ENCODE results near the gene LRP8. TPM values are rescaled to one million over a fixed set of nuclear protein-coding genes. Genes with fewer than 3 reads are reported as not detected.

LRP8 gene
- total RNA-seq, 1 donor from 2014 or later = 19.9 TPM

DNA sequence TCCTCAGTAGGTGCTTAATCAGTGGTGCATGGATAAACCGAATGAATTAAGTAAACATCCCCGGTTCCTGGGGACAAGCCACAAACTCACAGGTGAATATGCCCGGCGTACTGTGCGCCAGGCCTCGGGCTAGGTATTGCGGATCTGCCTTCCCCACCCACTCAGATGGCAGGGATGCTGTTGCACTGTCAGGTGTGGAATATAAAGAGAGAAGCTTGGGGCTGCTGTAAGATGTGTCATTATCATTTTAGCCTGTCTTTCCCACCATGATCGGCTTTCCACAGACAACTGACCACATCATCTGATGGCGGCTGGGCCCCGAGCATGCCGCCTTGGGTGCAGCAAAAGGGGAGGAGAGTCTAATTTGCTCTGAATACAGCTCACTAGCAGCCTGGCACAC is 45.4 kb upstream of the LRP8 start:
- DNase-seq (ENCODE audit: low spot score in 2 of 2, unreplicated experiment in 2 of 2) = peak in 1 of 2 experiments; percentile 1
- TF ChIP-seq, protein P1, sequence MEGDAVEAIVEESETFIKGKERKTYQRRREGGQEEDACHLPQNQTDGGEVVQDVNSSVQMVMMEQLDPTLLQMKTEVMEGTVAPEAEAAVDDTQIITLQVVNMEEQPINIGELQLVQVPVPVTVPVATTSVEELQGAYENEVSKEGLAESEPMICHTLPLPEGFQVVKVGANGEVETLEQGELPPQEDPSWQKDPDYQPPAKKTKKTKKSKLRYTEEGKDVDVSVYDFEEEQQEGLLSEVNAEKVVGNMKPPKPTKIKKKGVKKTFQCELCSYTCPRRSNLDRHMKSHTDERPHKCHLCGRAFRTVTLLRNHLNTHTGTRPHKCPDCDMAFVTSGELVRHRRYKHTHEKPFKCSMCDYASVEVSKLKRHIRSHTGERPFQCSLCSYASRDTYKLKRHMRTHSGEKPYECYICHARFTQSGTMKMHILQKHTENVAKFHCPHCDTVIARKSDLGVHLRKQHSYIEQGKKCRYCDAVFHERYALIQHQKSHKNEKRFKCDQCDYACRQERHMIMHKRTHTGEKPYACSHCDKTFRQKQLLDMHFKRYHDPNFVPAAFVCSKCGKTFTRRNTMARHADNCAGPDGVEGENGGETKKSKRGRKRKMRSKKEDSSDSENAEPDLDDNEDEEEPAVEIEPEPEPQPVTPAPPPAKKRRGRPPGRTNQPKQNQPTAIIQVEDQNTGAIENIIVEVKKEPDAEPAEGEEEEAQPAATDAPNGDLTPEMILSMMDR (IDR thresholded peaks at IDR 0.05; ENCODE audit: unreplicated experiment) = no peak
- no peak overlapping the region for H3K4me3 Mint-ChIP-seq

DNA sequence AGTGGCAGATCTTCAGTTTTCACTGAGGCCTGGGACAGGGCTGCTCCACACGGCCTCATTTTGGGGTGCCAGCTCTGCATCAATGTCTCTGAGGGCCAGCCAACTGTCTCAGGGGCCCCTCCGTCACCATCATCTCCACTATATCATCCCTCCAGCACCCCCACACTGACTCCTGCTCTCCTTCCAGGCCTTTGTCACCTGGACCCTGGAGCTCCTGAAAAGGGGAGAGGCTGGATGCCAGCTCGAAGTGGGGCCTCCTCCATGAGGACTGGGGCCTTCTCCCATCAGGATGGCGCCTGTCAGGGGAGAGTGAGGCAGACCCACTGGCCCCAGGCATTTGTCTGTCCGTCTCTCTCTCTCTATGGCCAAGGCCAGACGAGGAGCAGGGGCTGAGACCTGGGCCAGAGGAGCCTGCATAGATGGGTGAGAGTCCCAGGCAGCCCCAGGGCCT is 44.7 kb upstream of the LRP8 start:
- Mint-ChIP-seq H3K27ac (no peak overlapping the region), H3K27me3 (ENCODE audit: low read depth) (peaks cover 2% of the 10 kb centered on the region), H3K4me1 (peaks cover 27% of the 10 kb centered on the region), H3K4me3 (no peak overlapping the region), H3K36me3 (no peaks in the 10 kb centered on the region), H3K9me3 (no peaks in the 10 kb centered on the region)
- TF ChIP-seq, protein P1 (IDR thresholded peaks at IDR 0.05; ENCODE audit: unreplicated experiment) = no peak
- DNase-seq (ENCODE audit: low spot score in 2 of 2, unreplicated experiment in 2 of 2) = peak; percentile 6 to 34

More for the DNA sequence above, 45.4 kb upstream of the LRP8 start:
- Mint-ChIP-seq H3K27ac (no peak overlapping the region), H3K9me3 (no peaks in the 10 kb centered on the region), H3K27me3 (ENCODE audit: low read depth) (peaks cover 2% of the 10 kb centered on the region), H3K36me3 (no peaks in the 10 kb centered on the region), H3K4me1 (peaks cover 27% of the 10 kb centered on the region)

DNA sequence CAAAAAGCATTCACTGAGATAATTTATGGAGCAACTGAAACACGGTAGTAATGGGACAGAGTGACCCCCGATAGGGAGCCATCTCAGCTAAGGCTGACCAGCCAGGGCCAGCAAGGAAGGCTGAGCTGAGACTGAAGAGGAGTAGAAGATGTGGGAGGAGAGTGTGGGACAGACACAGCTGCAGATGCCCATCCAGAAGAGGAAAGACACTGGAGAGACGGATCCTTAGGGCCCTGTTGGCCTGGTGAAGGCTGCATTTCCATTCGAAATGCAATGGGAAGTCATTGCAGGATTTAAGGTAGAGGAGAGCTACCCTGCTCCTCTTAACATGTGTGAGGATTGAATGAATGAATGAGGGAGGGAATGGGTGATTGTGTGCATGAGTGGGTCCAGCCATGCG is 44.0 kb upstream of the LRP8 start:
- peaks cover 27% of the 10 kb centered on the region for H3K4me1 Mint-ChIP-seq
- H3K4me3 Mint-ChIP-seq = no peak overlapping the region
- TF ChIP-seq, protein P1 (IDR thresholded peaks at IDR 0.05; ENCODE audit: unreplicated experiment) = no peak
- no peaks in the 10 kb centered on the region for H3K27me3 Mint-ChIP-seq (ENCODE audit: low read depth)
- H3K36me3 Mint-ChIP-seq = no peaks in the 10 kb centered on the region
- H3K27ac Mint-ChIP-seq = no peak overlapping the region
- no peaks in the 10 kb centered on the region for H3K9me3 Mint-ChIP-seq
- peak; percentile 2 to 31 for DNase-seq (ENCODE audit: low spot score in 2 of 2, unreplicated experiment in 2 of 2)

DNA sequence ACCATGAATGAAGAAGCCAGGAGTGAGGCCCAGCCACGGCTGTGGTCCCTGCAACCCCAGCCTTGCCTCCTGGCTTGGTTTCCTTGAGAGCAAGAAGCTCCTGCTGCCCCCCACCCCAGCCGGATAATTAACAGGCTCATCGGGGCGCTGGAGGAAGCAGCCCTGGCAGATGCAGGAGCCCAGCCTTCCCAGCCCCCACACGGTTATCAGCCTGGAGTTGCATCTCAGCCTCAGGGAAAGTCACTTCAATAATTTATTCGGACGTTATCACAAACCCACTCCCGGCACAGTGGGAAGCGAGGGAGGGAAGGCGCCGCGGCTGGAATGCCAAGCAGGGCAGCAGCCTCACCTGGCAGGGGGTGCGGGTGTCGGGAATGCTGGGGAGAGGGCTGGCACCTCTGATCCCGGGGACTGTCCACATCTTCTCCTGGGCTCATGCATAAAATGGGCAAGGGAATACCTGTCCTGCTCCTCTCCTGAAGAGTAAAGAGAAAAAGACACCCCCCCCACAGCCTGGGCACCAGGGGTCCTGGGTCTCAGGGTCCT is 43.3 kb upstream of the LRP8 start:
- Mint-ChIP-seq H3K27ac (no peak overlapping the region), H3K27me3 (ENCODE audit: low read depth) (no peaks in the 10 kb centered on the region), H3K9me3 (no peaks in the 10 kb centered on the region), H3K36me3 (no peaks in the 10 kb centered on the region), H3K4me3 (no peak overlapping the region), H3K4me1 (peaks cover 27% of the 10 kb centered on the region)
- TF ChIP-seq, protein P1 (IDR thresholded peaks at IDR 0.05; ENCODE audit: unreplicated experiment) = no peak
- DNase-seq (ENCODE audit: low spot score in 2 of 2, unreplicated experiment in 2 of 2) = peak; percentile 20 to 45

DNA sequence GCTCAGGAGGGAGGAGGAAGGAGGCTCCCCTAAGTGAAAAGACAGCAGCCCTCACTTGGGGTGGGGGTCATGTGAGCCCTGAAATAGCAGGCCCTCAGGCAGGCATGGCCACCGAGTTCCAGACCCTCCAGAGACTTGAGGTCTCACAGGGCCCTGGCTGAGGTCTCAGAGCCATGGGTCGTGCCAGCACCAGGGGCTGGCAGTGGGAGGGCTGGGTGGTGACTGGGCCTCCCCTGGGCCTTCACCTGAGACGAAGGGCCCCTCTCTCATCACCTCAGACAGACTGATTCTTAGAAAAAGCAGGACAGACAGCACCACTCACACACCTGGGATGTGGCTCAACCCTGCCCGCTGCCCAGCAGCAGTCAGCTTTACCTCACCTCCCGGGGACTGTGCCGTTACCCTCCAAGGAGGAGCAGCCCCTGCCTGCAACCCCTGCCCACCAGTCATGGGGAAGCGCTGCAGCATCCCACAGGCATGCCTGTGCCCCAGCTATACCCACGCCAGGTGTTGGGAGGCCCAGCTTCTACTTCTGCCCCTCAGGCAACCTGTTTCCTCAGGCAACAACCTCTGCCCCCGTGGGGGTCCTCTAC is 42.6 kb upstream of the LRP8 start:
- TF ChIP-seq, protein P1 (IDR thresholded peaks at IDR 0.05; ENCODE audit: unreplicated experiment) = no peak
- H3K9me3 Mint-ChIP-seq = no peaks in the 10 kb centered on the region
- peak; percentile 12 to 35 for DNase-seq (ENCODE audit: low spot score in 2 of 2, unreplicated experiment in 2 of 2)
- no peak overlapping the region for H3K27ac Mint-ChIP-seq
- H3K36me3 Mint-ChIP-seq = no peaks in the 10 kb centered on the region
- H3K4me1 Mint-ChIP-seq = peaks cover 26% of the 10 kb centered on the region
- no peaks in the 10 kb centered on the region for H3K27me3 Mint-ChIP-seq (ENCODE audit: low read depth)
- H3K4me3 Mint-ChIP-seq = no peak overlapping the region

Data from mesothelial cell of epicardium (in vitro differentiated cells).